Epithelial cell of esophagus (primary cell): ENCODE results near the gene TH.

Source experiments
- DNase-seq: peaks from one replicate; pipeline ENCODE4 v3.0.0; 2010; ENCODE audit warnings: low read depth
- H3K4me3 ChIP-seq: 2 replicates; pipeline ENCODE4 v1.5.1; 2011; ENCODE audit warnings: mild to moderate bottlenecking, low read length, control low read depth
- TF ChIP-seq, protein P1 (sequence below): IDR thresholded peaks from 2 replicates; pipeline ENCODE4 v1.5.1; 2011; ENCODE audit warnings: low read depth, mild to moderate bottlenecking, low read length, control low read depth, inconsistent platforms; ENCODE audit not compliant: insufficient read depth; ENCODE audit errors: missing control alignments

TH gene

DNA sequence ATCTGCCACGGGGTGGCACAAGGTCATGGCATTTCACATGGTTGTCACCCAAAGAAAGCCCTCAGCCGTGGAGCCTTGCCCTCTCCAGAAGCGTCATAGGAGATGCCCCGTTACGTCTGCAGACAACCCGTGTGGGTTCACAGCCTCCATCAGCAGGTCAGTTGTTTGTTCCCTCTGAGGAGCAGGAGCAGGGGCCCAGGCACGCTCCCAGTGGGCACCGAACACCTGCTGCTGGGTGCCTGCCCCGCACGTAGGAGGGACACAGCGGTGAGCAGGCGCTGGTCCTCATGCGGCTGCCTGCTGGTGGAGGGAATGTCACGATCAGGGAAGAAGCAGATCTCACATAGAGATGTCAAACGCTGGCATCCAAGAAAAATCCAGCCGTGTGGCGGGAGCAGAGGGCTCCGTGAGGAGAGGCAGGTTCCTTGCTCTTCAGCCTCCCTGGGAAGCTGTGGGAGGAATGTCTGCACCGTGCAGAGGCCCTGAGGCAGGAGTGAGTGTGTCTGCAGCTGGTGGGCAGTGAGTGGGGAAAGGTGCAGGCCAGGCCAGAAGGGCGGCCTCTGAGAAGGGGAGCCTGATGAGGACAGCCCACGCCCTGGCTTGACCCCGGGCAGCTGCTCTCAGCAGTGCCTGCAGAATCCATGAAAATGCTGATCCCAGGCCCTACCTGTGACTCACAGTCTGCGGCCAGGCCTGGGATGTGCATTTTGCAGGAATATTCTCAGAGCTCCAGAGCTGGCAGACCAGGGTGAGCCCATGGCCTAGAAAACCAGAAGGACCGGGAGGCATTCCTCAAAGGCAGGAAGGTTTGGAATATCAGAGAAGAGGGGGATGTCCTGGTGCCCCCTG, 36.4 kb upstream of the TH start:
- TF ChIP-seq, protein P1, sequence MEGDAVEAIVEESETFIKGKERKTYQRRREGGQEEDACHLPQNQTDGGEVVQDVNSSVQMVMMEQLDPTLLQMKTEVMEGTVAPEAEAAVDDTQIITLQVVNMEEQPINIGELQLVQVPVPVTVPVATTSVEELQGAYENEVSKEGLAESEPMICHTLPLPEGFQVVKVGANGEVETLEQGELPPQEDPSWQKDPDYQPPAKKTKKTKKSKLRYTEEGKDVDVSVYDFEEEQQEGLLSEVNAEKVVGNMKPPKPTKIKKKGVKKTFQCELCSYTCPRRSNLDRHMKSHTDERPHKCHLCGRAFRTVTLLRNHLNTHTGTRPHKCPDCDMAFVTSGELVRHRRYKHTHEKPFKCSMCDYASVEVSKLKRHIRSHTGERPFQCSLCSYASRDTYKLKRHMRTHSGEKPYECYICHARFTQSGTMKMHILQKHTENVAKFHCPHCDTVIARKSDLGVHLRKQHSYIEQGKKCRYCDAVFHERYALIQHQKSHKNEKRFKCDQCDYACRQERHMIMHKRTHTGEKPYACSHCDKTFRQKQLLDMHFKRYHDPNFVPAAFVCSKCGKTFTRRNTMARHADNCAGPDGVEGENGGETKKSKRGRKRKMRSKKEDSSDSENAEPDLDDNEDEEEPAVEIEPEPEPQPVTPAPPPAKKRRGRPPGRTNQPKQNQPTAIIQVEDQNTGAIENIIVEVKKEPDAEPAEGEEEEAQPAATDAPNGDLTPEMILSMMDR: no peak
- no peak for DNase-seq
- no peak overlapping the region for H3K4me3 ChIP-seq

- TF ChIP-seq, protein P1: no peak
- H3K4me3 ChIP-seq: no peak overlapping the region
- no peak for DNase-seq
Measured at GRCh38 chr11:2207212-2207611, 35.6 kb upstream of the TH start.

GRCh38 chr11:2205981-2206690, 34.5 kb upstream of the TH start:
- TF ChIP-seq, protein P1: no peak
- no peak overlapping the region for H3K4me3 ChIP-seq
- no peak for DNase-seq

DNA sequence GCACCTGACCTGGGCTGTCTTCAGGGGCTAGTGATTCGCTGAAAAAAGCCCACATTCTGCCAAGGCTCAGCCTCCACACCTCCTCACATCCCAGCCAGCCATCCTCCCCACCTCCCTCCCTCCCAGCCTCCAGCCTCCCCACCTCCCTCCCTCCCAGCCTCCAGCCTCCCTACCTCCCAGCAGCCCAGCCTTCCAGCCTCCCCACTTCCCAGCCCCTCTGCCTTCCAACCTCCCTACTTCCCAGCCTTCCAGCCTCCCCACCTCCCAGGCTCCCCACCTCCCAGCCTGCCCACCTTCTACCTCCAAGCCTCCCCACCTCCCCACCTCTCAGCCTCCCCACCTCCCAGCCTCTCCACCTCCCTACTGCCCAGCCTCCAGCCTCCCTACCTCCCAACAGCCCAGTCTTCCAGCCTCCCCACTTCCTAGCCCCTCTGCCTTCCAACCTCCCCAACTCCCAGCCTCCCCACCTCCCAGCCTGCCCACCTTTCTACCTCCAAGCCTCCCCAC, 33.7 kb upstream of the TH start:
- DNase-seq: no peak

DNA sequence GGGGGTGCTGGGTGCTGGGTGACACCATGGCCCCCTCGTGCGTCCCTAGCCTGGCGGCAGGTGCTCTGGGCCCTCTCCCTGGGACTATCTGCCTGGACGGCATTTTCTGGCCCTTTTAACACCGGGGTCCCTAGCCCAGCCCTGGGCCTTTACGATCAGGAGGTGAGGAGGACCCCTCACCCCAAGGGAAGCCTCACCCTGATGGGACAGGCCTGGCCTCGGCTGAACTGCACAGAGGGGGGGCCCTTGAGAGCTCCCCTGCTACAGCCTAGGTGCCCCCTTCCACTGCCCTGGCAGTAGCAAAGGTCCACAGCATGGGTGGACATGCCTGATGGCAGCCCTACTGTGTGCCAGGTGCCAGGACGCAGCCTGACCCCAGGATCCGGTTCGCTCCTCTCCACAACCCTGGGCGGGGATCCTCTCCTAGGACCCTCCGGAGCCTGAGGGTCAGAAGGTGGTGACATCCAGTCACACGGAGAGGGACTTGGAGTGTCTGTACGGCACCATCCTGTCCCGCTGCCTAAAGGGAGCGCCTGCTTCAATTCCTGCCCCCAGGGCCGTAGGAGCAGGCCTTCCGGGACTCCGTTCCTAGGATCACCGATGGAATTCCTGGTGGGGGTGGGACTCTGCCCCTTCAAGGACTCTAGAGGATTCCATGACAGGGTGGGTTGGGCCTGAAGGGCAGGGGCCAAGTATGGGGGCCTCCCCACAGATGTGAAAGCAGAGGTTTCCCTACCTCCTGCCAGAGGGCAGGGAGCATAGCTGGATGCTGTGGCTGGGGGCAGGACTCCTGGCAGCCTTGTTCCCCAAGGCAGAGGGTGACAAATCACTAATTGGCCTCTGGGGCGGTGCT, 33.0 kb upstream of the TH start:
- no peak overlapping the region for H3K4me3 ChIP-seq
- TF ChIP-seq, protein P1: no peak
- DNase-seq: no peak

More for the DNA sequence above, 33.7 kb upstream of the TH start:
- H3K4me3 ChIP-seq: no peak overlapping the region
- TF ChIP-seq, protein P1: no peak

GRCh38 chr11:2203440-2204259, 32.0 kb upstream of the TH start:
- TF ChIP-seq, protein P1: no peak
- no peak overlapping the region for H3K4me3 ChIP-seq
- DNase-seq: no peak
